Measurements from ENCODE around the gene MRI1.

DNA sequence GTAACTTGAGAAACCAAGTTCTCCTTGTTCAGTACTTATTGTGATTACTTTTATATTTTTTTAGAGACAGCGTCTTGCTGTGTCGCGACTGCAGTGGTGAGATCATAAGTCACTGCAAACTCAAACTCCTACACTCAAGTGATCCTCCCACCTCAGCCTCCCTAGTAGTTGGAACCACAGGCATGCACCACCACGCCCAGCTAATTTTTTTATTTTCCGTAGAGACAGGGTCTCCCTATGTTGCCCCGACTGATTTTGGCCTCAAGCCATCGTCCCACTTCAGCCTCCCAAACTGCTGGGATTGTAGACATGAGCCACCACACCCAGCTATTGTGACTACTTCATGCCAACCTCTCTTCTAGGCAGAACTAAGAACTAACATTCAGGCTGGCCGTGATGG is 18.2 kb downstream of the MRI1 start:
- TF ChIP-seq EZH2 (IDR thresholded peaks at IDR 0.05; ENCODE audit: low read length): no peak
- no peak for TF ChIP-seq CTCF (optimal IDR thresholded peaks at IDR 0.05 in 1 of 3, IDR thresholded peaks at IDR 0.05 in 1 of 3, conservative IDR thresholded peaks at IDR 0.05 in 1 of 3; ENCODE audit: extremely low read depth in 1 of 3, insufficient read depth in 2 of 3, low read length in 3 of 3)

All from keratinocyte (primary cell).